GM12874 (cell line): ENCODE measurements around the gene GNS.

Source experiments
- CTCF ChIP-seq: IDR thresholded peaks from 2 replicates; pipeline ENCODE4 v1.5.1; 2011; ENCODE audit warnings: low read depth, mild to moderate bottlenecking, control low read depth, low read length, moderate library complexity; ENCODE audit not compliant: insufficient read depth

The GNS gene

GRCh38 chr12:64779354-64779974 is 20.3 kb upstream of the GNS start:
- TF ChIP-seq CTCF = no peak

GRCh38 chr12:64773386-64773785 is 14.2 kb upstream of the GNS start:
- no peak for TF ChIP-seq CTCF

GRCh38 chr12:64767495-64767894 is 8.3 kb upstream of the GNS start:
- TF ChIP-seq CTCF = no peak

GRCh38 chr12:64760808-64761573 is 1.8 kb upstream of the GNS start:
- no peak for TF ChIP-seq CTCF

GRCh38 chr12:64757771-64758170 is 1.4 kb downstream of the GNS start:
- TF ChIP-seq CTCF = no peak

- TF ChIP-seq CTCF = no peak
Observed at GRCh38 chr12:64756376-64756775, 2.8 kb downstream of the GNS start.

- no peak for TF ChIP-seq CTCF
Observed at GRCh38 chr12:64753427-64753826, 5.8 kb downstream of the GNS start.
